ENCODE data around the gene BCL2L15.

DNA sequence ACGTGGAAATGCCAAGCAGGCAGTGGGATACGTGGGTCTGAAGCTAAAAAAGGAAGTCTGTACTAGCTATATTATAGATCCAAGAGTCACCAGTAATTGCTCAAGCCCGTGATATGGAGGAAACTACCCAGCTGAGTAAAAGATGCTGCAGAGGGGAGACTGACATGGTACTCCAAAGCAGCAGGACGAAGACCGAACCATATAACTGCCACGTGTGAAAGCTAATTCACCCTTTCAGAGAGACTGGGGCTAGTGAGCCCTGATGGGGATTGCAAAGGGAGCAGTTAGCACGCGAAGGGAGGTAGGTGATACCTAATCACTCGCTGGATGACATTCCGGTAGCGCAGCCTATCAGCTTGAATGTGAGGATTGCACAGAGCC, 16.9 kb upstream of the BCL2L15 start:
- TF ChIP-seq, protein P1, sequence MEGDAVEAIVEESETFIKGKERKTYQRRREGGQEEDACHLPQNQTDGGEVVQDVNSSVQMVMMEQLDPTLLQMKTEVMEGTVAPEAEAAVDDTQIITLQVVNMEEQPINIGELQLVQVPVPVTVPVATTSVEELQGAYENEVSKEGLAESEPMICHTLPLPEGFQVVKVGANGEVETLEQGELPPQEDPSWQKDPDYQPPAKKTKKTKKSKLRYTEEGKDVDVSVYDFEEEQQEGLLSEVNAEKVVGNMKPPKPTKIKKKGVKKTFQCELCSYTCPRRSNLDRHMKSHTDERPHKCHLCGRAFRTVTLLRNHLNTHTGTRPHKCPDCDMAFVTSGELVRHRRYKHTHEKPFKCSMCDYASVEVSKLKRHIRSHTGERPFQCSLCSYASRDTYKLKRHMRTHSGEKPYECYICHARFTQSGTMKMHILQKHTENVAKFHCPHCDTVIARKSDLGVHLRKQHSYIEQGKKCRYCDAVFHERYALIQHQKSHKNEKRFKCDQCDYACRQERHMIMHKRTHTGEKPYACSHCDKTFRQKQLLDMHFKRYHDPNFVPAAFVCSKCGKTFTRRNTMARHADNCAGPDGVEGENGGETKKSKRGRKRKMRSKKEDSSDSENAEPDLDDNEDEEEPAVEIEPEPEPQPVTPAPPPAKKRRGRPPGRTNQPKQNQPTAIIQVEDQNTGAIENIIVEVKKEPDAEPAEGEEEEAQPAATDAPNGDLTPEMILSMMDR (IDR thresholded peaks at IDR 0.05 in 8 of 11, conservative IDR thresholded peaks at IDR 0.05 in 3 of 11): no peak
- no peak for TF ChIP-seq POLR2A (IDR thresholded peaks at IDR 0.05)
- TF ChIP-seq POLR2AphosphoS5 (IDR thresholded peaks at IDR 0.05): no peak
